Suprapubic skin (tissue), 4 donors: ENCODE data around the gene MKRN3.

Source experiments
- EP300 ChIP-seq: sonication (generic); formaldehyde crosslinking; IDR thresholded peaks from one replicate; pipeline ENCODE4 v1.6.1; 2017; ENCODE audit warnings: antibody characterized with exemption
- POLR2A ChIP-seq, 2 donors: fragments of 450-650 bp; IDR thresholded peaks; one replicate each; pipeline ENCODE4 v1.6.1; 2017; ENCODE audit warnings: antibody characterized with exemption in 2 of 2, mild to moderate bottlenecking in 2 of 2, moderate library complexity in 2 of 2
- POLR2AphosphoS5 ChIP-seq, 3 donors: sonication (generic); formaldehyde crosslinking; IDR thresholded peaks; one replicate each; pipeline ENCODE4 v1.6.1; 2017; ENCODE audit warnings: antibody characterized with exemption in 3 of 3
- TF ChIP-seq, protein P1 (sequence below), 2 donors: fragments of 200-600 bp in 1 of 2; fragments of 450-650 bp in 1 of 2; sonication (generic) in 1 of 2; IDR thresholded peaks; one replicate each; pipeline ENCODE4 v1.5.1; 2016 to 2019; ENCODE audit warnings: antibody characterized with exemption in 2 of 2, mild to moderate bottlenecking in 1 of 2, moderate library complexity in 1 of 2

DNA sequence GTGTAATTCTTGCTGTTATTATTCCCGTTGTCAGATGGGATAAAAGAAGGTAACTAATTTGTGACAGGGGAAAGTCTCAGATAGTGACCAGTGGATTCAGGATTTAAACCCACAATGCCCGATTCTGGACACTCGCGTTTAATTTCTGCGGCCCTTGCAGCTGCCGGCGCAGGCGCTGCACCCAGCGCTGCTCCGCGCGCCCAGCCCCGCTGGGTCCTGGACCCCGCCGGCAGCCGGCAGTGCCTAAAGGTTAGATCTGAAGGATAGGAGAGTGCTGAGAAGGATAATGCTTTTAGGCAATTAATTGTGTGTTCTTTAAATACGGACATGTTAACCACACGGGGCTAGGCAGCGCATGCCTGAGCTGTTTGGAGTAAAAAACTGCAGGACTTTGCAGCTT is 3.6 kb upstream of the MKRN3 start:
- TF ChIP-seq, protein P1, sequence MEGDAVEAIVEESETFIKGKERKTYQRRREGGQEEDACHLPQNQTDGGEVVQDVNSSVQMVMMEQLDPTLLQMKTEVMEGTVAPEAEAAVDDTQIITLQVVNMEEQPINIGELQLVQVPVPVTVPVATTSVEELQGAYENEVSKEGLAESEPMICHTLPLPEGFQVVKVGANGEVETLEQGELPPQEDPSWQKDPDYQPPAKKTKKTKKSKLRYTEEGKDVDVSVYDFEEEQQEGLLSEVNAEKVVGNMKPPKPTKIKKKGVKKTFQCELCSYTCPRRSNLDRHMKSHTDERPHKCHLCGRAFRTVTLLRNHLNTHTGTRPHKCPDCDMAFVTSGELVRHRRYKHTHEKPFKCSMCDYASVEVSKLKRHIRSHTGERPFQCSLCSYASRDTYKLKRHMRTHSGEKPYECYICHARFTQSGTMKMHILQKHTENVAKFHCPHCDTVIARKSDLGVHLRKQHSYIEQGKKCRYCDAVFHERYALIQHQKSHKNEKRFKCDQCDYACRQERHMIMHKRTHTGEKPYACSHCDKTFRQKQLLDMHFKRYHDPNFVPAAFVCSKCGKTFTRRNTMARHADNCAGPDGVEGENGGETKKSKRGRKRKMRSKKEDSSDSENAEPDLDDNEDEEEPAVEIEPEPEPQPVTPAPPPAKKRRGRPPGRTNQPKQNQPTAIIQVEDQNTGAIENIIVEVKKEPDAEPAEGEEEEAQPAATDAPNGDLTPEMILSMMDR (IDR thresholded peaks at IDR 0.05): no peak
- TF ChIP-seq POLR2AphosphoS5 (IDR thresholded peaks at IDR 0.05): no peak
- no peak for TF ChIP-seq POLR2A (IDR thresholded peaks at IDR 0.05)
- TF ChIP-seq EP300: no peak
